ENCODE results near the gene PICK1.

DNA sequence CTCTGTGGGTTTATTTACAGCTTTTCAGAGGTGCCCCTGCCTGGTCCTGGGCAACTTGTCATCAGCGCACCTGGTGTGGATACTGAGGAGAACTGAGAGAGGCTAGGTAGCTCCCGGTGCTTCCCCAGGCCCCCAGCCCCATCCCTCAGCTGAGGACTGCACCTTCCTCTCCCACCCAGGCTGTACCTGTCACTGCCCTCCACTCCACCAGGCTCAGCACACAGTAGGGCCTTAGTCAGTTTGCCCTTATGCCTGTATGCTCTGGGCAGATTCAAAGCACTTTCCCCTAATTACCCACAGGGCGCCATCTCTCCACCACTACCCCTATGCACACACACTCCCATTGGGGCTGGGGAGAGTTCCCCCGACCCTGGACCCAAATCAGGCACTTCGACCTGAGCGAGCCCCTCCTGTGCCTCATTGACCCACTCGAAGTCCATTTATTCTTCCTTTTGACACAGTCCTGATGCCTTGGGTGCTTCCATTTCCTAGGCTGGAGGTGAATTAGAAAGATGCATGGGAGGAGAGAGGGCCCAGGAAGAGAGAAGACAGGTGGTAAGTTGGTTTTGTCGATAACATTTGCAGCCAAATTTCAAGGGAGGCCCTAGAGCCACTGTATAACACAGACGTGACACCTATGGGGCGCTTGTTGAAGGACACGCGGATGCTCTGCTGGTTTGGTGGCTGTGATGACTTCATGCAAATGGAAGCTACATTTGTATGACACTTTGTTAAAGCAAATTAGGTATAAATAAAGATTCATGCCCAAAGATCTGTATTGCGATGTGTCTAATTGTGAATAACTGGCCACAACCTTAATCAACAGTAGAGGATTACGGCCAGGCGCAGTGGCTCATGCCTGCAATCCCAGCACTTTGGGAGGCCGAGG is 13.8 kb upstream of the PICK1 start:
- TF ChIP-seq, protein P1, sequence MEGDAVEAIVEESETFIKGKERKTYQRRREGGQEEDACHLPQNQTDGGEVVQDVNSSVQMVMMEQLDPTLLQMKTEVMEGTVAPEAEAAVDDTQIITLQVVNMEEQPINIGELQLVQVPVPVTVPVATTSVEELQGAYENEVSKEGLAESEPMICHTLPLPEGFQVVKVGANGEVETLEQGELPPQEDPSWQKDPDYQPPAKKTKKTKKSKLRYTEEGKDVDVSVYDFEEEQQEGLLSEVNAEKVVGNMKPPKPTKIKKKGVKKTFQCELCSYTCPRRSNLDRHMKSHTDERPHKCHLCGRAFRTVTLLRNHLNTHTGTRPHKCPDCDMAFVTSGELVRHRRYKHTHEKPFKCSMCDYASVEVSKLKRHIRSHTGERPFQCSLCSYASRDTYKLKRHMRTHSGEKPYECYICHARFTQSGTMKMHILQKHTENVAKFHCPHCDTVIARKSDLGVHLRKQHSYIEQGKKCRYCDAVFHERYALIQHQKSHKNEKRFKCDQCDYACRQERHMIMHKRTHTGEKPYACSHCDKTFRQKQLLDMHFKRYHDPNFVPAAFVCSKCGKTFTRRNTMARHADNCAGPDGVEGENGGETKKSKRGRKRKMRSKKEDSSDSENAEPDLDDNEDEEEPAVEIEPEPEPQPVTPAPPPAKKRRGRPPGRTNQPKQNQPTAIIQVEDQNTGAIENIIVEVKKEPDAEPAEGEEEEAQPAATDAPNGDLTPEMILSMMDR (IDR thresholded peaks at IDR 0.05), result no peak
- no peak for TF ChIP-seq POLR2A (IDR thresholded peaks at IDR 0.05)
